Mammary epithelial cell (primary cell): ENCODE data around the gene CD164.

Experiments used
- CTCF ChIP-seq, 2 donors: IDR thresholded peaks in 1 of 2; conservative IDR thresholded peaks in 1 of 2; 2 replicates each; pipeline ENCODE4 v1.5.1; 2011 to 2012; ENCODE audit warnings: inconsistent platforms in 2 of 2, low read length in 2 of 2, mild to moderate bottlenecking in 2 of 2, control low read depth in 1 of 2, low read depth in 1 of 2; ENCODE audit not compliant: insufficient read depth in 1 of 2; ENCODE audit errors: extremely low read depth in 1 of 2
- EZH2 ChIP-seq: IDR thresholded peaks from 2 replicates; pipeline ENCODE4 v1.6.1; 2012; ENCODE audit warnings: low read length, inconsistent platforms, borderline replicate concordance

GRCh38 chr6:109381061-109381746 lies 1.1 kb downstream of the CD164 start:
- TF ChIP-seq CTCF (conservative IDR thresholded peaks at IDR 0.05 in 1 of 2, IDR thresholded peaks at IDR 0.05 in 1 of 2; ENCODE audit: extremely low read depth in 1 of 2, insufficient read depth in 1 of 2, low read depth in 1 of 2, low read length in 2 of 2) (no peak), EZH2 (no peak)
